ENCODE data around the gene MDFI.
A peak's percentile ranks its signal among the peaks of the same experiment; 100 is the strongest.

The MDFI gene

GRCh38 chr6:41673704-41674000 is 35.4 kb downstream of the MDFI start:
- no peak for DNase-seq

- no peak for DNase-seq
These were observed 36.1 kb downstream of the MDFI start for GRCh38 chr6:41674231-41675000.

- no peak for DNase-seq
These were observed 37.0 kb downstream of the MDFI start for GRCh38 chr6:41675176-41675775.

GRCh38 chr6:41675992-41676391 is 37.7 kb downstream of the MDFI start:
- no peak for DNase-seq

GRCh38 chr6:41676431-41676830 is 38.2 kb downstream of the MDFI start:
- peak; percentile 53 to 76 (median 62) for DNase-seq

GRCh38 chr6:41677124-41677921 is 39.1 kb downstream of the MDFI start:
- no peak for DNase-seq

- no peak for DNase-seq
These were observed 40.3 kb downstream of the MDFI start for GRCh38 chr6:41678511-41679084.

- DNase-seq = no peak
These were observed 41.4 kb downstream of the MDFI start for GRCh38 chr6:41679696-41680095.

GRCh38 chr6:41680182-41680965 is 42.1 kb downstream of the MDFI start:
- no peak for DNase-seq

- DNase-seq = peak; percentile 80 to 88 (median 84)
These were observed 43.8 kb downstream of the MDFI start for GRCh38 chr6:41682056-41682477.

GRCh38 chr6:41682497-41683272 is 44.4 kb downstream of the MDFI start:
- no peak for DNase-seq

- DNase-seq = no peak
These were observed 44.9 kb downstream of the MDFI start for GRCh38 chr6:41683273-41683522.

- DNase-seq = peak; percentile 73 to 90 (median 83)
These were observed 45.4 kb downstream of the MDFI start for GRCh38 chr6:41683523-41684310.

- DNase-seq = no peak
These were observed 46.3 kb downstream of the MDFI start for GRCh38 chr6:41684311-41685180.

GRCh38 chr6:41685641-41686380 is 47.5 kb downstream of the MDFI start:
- no peak for DNase-seq

- no peak for DNase-seq
These were observed 49.4 kb downstream of the MDFI start for GRCh38 chr6:41687501-41688175.

GRCh38 chr6:41688256-41688965 is 50.1 kb downstream of the MDFI start:
- DNase-seq = no peak
